GM19035 (cell line): ENCODE data around the gene UBA5.
"Not testable (repeated sequence)": the region's sequence is repeated elsewhere in the genome, so short reads cannot be mapped to it uniquely, and the experiment has no call there.

Experiments
- ATAC-seq: cut with Tn5 transposase; IDR thresholded peaks from one replicate; pipeline ENCODE4 v1.9.1; 2021; ENCODE audit not compliant: unreplicated experiment

The UBA5 gene

DNA sequence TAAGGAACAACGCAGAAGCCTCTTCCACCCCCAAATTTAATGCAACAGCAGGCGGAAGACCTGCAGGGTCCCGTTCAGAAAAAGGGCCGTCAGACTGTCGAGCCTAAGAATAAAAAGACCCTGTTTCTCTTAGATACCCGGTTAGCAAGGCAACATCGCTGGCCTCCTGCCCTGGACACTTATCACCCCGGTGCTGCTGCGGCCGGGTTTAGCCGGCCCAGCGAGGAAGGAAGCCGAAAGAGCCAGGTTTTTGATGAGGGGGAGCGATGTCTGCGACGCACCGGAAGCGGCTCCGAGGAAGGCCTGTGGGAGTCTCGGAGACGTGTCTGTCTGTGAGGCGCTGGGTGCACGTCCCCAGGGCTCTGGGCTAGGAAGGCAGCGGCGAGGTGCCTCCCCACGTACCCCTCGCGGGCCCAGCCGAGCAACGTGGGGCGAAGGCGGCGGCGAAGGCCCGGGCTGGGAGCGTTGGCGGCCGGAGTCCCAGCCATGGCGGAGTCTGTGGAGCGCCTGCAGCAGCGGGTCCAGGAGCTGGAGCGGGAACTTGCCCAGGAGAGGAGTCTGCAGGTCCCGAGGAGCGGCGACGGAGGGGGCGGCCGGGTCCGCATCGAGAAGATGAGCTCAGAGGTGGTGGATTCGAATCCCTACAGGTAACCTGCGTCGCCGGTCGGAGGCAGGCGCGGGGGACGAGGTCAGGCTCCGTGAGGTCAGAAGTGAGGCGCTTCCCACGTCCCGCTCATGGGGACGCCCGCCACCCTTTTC, at the start of gene UBA5:
Gene UBA5, plus strand, starts transcription at position 278 of the 759 bp plus-strand sequence. Its CDS starts 209 bp downstream, at position 487.
- ATAC-seq = peak; percentile 74

DNA sequence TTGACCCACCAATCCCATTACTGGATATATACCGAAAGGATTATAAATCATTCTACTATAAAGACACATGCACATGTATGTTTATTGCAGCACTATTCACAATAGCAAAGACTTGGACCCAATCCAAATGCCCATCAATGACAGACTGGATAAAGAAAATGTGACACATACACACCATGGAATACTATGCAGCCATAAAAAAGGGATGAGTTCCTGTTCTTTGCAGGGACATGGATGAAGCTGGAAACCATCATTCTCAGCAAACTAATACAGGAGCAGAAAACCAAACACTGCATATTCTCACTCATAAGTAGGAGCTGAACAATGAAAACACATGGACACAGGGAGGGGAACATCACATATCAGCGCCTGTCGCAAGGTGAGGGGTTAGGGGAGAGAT, 44.8 kb upstream of the UBA5 start:
- ATAC-seq = not testable (repeated sequence)

DNA sequence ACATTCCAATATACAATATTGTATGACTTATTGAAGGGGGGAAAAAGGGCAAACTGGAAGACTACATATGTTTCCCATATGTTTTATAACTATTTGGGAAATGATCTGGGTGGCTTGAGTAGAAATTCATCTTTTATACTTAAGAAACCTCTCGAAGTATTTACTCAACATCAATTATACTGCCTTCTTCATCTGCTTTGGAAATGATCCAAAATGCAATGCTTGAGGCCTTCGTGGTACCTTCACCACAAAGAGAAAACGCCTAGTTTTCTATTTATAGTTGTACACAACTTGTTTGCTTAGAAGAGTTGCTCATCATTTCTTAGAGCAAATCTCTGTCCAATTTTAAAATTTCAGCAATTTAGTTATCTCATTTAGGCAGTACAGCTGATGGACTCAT, 44.2 kb upstream of the UBA5 start:
- no peak for ATAC-seq

DNA sequence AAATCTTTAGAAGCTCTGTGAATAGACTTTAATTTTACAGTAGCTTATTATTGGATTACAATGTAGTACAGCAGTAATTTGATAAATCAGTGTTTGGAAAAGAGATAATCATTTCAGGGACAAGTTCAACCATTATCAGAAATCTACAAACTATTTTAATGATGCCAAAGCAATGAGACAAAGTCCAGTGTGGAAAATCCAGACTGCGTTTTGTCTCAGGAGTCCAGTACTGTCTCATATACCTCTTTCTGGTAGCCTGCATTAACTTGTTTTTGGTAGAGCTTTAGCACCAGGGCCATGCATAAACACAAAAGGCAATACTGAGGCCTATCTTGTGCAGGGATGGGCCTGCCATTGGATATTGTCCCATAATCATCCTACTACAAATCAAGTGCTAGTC, 43.3 kb upstream of the UBA5 start:
- ATAC-seq = no peak

DNA sequence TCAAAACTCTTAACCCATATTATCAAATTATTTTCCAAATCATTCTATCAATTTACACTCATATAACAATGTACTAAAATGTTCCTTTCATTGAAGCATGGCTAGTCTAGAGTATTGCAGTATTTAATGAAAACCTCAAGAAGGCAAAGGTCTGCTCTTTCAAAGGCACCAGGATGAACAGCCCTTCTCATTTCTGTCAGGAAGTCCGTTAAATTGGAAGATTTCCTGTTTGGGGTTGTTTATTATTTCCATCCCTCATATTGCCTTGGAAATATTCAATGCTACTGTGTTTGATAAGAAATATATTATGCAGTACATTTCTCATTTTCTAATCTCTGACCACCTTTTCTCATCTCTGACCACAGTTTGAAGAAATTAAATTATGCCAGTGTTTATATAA, 38.0 kb upstream of the UBA5 start:
- ATAC-seq = no peak

DNA sequence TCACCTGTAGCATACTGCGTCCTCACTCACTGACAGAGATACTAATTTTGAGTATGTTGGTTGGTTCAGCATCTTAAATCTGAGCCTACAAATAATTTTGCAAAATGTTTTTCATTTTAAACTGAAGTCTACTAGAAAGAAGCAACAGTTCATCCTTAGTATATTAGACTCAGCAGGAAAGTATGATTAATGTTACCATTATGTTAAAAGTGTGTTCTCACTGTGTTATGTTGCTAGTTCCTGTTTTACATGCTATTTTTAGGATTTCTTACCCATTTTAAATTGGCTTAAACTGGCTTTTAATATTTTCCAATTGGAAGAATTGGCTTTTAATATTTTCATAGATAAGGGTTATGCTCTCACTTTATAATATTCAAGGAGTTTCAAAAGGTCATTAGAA, 37.4 kb upstream of the UBA5 start:
- ATAC-seq = no peak

DNA sequence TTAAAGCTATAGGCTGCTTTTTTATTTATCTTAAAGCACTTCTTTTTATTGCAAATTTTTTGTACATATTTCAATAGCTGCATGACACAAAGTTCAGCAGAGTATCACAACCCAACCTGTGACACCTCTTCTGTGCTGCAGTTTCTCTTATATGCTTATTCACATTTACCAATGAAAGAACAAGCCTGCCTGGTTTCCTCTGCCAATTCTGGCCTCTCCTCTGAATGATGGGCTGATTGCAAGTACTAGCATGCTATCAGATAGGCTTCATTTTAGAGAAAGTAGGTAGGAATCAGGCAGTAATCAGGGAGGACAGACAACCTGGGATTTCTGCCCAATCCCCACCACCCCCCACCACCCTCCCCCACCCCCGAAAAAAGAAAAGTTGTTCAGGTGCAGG, 36.5 kb upstream of the UBA5 start:
- no peak for ATAC-seq

DNA sequence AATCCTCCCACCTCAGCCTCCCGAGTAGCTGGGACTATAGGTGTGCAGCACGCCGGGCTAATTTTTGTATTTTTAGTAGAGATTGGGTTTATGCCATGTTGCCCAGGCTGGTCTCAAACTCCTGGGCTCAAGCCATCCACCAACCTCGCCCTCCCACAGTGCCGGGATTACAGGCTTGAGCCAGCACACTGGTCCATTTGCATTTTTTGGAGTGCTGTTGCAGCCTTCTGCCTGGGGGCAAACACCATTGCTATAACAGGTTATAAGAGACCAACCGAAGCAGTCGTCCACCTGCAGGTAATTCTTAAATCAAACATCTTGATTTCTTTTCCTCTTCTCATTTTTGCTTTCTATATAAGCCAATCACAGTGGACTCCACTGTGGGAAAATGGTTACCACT, 35.3 kb upstream of the UBA5 start:
- ATAC-seq = no peak

DNA sequence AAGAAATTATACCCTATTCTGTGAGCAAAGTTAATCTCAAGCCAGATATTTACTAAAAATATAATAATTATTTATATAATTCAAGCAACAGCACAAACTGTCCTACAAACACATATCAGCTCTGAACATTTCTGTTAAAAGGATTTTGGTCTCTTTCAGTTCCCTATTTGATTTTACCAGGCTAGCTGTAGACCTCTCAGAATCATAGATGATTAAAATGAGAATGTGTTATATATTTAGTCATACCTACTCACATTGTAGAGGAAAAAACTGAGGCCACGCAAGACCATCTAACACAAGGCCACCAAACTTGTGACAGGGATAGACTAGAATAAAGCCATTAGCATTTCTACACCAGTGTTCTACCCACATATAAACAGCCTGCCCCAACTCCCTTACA, 34.5 kb upstream of the UBA5 start:
- peak; percentile 89 for ATAC-seq

DNA sequence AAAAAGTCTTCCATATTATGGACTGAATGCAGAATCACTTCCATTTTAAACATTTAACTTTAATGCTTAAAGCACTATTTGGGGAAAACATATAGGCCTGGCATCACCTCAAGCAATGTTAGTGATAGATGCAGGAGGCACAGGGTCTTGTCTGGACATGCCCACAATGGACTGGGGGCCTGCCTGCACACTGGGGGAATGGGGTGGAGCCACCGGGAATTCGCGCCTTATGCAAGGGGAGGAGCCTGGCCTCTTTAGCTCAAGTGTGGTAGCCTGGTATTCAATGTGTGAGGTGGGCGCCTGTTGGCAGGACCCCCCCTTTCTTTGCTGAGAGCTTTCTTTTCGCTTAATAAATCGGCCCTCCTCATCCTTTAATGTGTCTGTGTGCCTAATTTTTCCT, 33.2 kb upstream of the UBA5 start:
- no peak for ATAC-seq

DNA sequence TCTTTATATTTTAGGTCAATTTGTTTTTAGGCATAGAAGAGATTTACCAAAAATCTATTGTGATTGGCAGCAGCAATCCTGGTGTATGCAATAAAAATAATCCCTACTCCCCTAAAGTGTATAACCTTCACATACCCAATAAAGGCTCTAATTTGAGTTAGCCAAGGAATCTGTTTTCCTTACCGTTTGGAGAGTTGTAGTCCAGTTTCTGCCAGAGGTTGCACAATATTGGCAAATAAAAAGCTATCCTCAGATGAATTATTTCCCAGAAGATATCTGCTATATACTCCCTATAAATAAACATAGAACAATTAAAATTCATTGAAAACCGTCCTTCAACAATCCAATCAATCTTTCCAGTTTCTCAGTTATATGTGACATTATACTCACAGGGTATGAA, 32.0 kb upstream of the UBA5 start:
- ATAC-seq = no peak

DNA sequence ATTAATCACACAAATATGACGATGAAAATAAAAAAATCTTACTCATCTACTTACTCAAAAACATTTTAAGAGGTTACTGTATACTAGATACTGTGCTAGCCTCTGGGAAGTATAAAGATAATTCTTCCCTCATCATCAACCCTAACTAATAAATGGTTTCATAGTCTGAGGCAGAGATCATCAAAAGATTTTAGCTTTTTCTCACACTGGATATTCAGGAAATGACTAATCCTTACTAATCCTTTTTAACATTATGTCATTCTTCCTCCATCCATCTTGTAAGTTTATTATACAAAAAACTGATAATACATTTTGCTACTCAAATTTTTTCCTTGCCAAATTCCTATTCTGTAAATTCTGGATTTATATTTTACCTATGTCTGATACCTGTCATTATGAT, 30.2 kb upstream of the UBA5 start:
- no peak for ATAC-seq

DNA sequence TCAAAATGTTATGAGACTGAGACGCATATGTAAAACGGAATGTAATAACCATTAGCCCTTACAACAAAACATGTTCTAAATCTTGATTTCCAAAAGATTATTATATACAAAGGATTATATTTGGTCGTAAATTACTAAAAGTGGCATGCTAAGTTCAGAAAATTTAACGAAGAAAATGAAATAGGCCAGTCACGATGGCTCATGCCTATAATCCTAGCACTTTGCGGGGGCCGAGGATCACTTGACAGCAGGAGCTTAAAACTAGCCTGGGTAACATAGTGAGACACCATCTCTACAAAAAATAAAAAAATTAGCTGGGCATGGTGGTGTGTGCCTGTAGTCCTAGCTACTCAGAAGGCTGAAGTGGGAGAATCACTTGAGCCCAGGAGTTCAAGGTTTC, 29.5 kb upstream of the UBA5 start:
- no peak for ATAC-seq

DNA sequence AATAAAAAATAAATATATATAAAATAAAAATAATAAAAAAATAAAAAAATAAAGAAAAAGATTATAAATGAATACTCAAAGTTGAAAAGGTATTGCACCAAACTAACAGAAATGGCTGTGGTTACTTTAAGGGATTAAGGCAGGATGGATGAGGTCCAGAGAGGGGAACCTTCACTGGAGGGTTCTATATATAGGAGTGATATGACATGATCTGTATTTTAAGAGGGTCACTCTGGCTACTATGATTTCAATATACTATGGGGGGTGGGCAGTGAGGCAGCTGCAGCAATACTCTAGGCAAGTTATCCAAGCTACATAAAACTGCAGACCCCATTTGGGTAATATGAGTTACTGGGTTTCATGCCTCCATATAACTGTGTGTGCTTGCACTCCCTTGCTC, 25.1 kb upstream of the UBA5 start:
- ATAC-seq = no peak

DNA sequence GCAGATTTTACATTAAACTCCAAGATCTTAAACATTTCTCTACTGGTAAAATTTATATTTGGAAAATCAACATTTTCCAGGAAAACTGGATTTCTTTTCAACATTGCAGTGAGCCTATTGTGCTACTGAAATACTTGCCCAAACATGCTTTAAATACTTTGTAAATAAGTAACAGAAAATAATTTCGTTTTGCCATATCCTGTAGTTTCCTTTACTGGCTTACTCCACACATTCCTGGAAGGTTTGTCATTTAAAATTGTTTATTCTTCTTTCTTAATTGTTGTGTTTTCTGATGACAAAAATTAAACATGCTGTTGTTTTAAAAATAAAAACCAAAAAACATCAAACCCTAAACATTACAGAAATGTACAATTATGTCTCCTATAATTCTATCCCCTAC, 22.5 kb upstream of the UBA5 start:
- no peak for ATAC-seq

DNA sequence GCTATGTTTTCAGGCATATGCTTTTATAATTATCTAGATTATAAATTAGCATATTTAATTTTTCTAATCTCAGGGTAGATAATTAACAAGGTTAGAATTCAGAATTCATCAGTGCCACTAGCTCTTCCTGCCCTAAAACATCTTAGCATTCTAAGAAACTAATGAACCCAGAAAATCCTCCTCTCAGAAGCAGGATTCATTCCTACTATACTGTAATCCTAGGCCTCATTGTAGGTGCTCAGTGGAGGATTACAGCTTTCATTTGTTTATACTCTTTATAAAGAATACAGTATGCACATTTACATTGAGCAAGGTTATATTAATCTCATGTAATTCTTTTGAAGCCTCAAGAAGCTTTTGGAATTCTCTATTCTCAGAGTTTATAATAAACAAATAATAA, 21.4 kb upstream of the UBA5 start:
- no peak for ATAC-seq

DNA sequence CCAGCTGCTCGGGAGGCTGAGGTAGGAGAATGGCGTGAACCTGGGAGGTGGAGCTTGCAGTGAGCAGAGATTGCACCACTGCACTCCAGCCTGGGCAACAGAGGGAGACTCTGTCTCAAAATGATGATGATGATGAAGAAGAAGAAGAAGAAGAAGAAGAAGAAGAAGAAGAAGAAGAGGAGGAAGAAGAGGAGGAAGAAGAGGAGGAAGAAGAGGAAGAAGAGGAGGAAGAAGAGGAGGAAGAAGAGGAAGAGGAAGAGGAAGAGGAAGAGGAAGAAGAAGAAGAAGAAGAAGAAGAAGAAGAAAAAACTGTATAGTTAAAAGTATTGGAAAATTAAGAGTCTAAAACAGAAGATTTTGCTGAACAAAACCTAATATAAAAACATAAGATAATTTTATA, 18.7 kb upstream of the UBA5 start:
- ATAC-seq = not testable (repeated sequence)

DNA sequence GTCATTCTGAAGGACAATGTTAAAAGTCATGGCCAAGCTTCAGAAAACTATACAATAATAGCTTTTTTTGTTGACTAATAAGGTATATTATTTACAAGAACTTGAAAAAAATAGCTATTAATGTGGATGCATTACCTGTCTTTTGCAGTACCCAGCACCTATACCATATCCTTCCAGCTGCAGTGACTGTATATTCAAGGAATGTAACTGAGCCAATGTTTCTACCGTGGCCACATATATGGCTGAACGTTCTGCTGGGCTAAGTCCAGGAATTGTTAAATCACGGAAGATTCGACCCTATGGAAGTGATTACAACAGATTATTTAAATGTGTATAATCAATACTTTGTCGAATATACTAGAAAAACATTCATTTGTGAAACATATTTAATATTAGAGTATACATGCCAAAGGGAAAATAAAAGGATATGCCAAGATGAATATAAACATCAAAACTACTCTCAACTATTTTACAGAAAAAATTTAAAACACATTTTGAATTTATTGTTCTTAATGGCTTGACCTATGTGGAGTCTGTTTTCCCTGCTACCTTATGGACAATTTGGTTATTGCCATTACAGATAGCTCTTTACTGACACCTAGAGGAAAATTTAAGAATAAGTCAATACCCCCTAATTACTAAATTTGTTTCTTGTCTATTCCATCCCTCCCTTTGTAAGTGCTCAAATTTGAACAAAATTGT, 18.1 kb upstream of the UBA5 start:
- ATAC-seq = no peak

DNA sequence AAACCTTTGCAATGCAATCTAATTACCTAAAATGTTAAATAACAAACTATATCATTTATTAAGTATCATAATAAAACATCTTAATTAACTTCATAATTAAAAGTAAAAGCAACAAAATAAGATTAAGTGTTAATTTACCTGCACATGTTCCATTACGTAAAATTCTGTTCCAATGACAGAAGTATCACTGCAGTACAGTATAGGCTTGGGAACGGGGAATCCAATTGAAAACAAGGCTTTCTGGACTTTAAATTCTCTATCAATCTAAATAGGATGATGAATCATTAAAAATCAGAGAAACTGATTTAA, 17.6 kb upstream of the UBA5 start:
- ATAC-seq = no peak

DNA sequence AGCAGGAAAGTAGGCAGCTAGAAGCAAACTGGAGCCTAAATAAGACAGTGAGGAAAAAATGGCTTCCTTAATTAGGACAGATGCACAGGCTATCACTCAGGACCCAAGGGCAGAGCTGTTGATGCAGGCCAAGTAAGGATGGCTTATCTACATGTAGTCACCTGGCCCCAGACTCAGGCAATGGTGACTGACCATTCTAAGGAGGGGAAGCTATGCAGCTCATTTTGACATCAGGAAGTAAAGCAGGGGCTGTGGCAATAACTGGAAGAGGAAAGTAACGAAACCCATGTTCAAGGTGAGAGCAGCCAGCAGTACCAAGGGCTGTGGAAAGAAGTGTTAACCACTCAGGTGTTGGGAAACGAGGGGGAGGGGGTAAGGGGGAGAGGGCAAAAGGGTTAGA, 16.8 kb upstream of the UBA5 start:
- no peak for ATAC-seq

DNA sequence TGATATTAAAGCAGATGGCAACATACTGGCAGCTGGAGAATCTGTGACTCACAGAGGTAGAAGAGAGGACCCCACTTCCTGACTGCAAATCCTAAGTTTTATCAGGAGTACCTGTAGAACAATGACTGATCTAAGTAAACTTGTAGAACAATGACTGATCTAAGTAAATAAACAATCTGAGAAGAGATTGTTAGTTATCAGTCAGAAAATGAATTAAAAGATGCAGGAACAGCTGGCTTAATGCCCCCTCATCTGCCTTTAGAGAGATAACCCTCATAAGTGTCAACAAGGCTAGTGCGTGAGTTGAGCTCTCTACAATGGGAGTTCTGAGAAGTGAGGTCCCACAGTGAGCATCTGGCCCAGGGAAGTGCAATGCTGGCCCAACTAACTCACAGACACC, 15.1 kb upstream of the UBA5 start:
- ATAC-seq = no peak

DNA sequence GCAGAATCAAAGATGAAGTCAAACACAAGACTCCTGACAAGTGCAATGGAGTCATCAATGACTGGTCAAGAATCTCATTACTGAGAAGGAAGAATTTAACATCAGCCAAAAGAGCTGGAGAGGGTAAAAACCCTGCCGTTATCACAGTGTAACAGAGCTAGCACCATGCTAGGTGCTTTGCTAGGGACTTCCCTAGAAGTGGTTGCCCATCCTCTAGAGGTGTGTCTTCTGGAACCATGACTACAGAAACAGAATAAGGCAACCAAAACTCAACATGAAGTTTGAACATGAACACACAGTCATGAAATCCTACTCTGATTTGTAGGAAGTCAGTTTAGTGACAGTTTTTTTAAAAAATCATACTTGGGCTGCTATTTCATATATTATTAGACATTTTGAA, 10.0 kb upstream of the UBA5 start:
- no peak for ATAC-seq
